Measurements from ENCODE around the gene GDPD3. TPM values are rescaled to one million over a fixed set of nuclear protein-coding genes. Genes with fewer than 3 reads are reported as not detected.

Gene GDPD3
- total RNA-seq, 1 experiment from 2014 or later: 8.4 TPM

GRCh38 chr16:30147843-30148510 lies 34.6 kb upstream of the GDPD3 start:
- H3K9me3 ChIP-seq: peaks cover 7% of the 10 kb centered on the region
- Mint-ChIP-seq H3K9me3 (ENCODE audit: unreplicated experiment) (no peaks in the 10 kb centered on the region), H3K4me3 (ENCODE audit: unreplicated experiment) (no peak overlapping the region), H3K4me1 (ENCODE audit: low read depth, unreplicated experiment) (no peaks in the 10 kb centered on the region), H3K27ac (ENCODE audit: unreplicated experiment) (no peak overlapping the region), H3K36me3 (ENCODE audit: insufficient read depth, unreplicated experiment) (no peaks in the 10 kb centered on the region), H3K27me3 (ENCODE audit: insufficient read depth, unreplicated experiment) (no peaks in the 10 kb centered on the region)
- DNase-seq: no peak
- no peaks in the 10 kb centered on the region for H3K36me3 ChIP-seq (ENCODE audit: control insufficient read depth, insufficient read depth, low read length)
- no peak overlapping the region for H3K4me3 ChIP-seq (ENCODE audit: low read depth, low read length)
- ChIA-PET CTCF (no interaction called here), POLR2A (interaction anchor here (0.5 kb wide), 1 partner anchor 11 kb away, joined by 6 read pairs; no protein-coding TSS in a partner anchor)
- H3K4me1 ChIP-seq: no peaks in the 10 kb centered on the region
- intact Hi-C loops (cut with micrococcal nuclease; ENCODE audit: unreplicated experiment): no loop called here
- TF ChIP-seq, protein P1, sequence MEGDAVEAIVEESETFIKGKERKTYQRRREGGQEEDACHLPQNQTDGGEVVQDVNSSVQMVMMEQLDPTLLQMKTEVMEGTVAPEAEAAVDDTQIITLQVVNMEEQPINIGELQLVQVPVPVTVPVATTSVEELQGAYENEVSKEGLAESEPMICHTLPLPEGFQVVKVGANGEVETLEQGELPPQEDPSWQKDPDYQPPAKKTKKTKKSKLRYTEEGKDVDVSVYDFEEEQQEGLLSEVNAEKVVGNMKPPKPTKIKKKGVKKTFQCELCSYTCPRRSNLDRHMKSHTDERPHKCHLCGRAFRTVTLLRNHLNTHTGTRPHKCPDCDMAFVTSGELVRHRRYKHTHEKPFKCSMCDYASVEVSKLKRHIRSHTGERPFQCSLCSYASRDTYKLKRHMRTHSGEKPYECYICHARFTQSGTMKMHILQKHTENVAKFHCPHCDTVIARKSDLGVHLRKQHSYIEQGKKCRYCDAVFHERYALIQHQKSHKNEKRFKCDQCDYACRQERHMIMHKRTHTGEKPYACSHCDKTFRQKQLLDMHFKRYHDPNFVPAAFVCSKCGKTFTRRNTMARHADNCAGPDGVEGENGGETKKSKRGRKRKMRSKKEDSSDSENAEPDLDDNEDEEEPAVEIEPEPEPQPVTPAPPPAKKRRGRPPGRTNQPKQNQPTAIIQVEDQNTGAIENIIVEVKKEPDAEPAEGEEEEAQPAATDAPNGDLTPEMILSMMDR (IDR thresholded peaks at IDR 0.05; ENCODE audit: insufficient read depth in 1 of 2, low read depth in 1 of 2, low read length in 1 of 2, severe bottlenecking in 1 of 2, unreplicated experiment in 1 of 2): no peak
- H3K27me3 ChIP-seq (replicated peaks; ENCODE audit: control insufficient read depth, insufficient read depth, low read length): no peaks in the 10 kb centered on the region
- BruUV-seq (replicated peaks): no TSS peak

- ChIA-PET POLR2A (no interaction called here), CTCF (no interaction called here)
- Mint-ChIP-seq H3K9me3 (ENCODE audit: unreplicated experiment) (no peaks in the 10 kb centered on the region), H3K27me3 (ENCODE audit: insufficient read depth, unreplicated experiment) (no peaks in the 10 kb centered on the region), H3K27ac (ENCODE audit: unreplicated experiment) (no peak overlapping the region), H3K4me3 (ENCODE audit: unreplicated experiment) (no peak overlapping the region), H3K4me1 (ENCODE audit: low read depth, unreplicated experiment) (no peaks in the 10 kb centered on the region), H3K36me3 (ENCODE audit: insufficient read depth, unreplicated experiment) (no peaks in the 10 kb centered on the region)
- H3K27me3 ChIP-seq (replicated peaks; ENCODE audit: control insufficient read depth, insufficient read depth, low read length): no peaks in the 10 kb centered on the region
- H3K36me3 ChIP-seq (ENCODE audit: control insufficient read depth, insufficient read depth, low read length): no peaks in the 10 kb centered on the region
- no peak for DNase-seq
- H3K9me3 ChIP-seq: peaks cover 7% of the 10 kb centered on the region
- TF ChIP-seq, protein P1 (IDR thresholded peaks at IDR 0.05; ENCODE audit: insufficient read depth in 1 of 2, low read depth in 1 of 2, low read length in 1 of 2, severe bottlenecking in 1 of 2, unreplicated experiment in 1 of 2): no peak
- no peak overlapping the region for H3K4me3 ChIP-seq (ENCODE audit: low read depth, low read length)
- no TSS peak for BruUV-seq (replicated peaks)
- intact Hi-C loops (cut with micrococcal nuclease; ENCODE audit: unreplicated experiment): no loop called here
- H3K4me1 ChIP-seq: no peaks in the 10 kb centered on the region
Measured at GRCh38 chr16:30145657-30146056, 32.3 kb upstream of the GDPD3 start.

DNA sequence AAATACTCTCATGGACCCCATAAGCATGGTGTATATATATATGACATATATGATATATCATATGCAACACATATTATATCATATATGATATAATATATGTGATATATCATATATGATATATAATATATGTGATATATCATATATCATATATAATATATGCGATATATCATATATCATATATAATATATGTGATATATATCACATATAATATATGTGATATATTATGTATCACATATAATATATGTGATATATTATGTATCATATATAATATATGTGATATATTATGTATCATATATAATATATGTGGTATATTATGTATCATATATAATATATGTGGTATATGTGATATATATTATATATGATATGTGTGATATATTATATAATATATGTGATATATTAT lies 31.6 kb upstream of the GDPD3 start:
- ChIA-PET CTCF (no interaction called here), POLR2A (no interaction called here)
- TF ChIP-seq, protein P1 (IDR thresholded peaks at IDR 0.05; ENCODE audit: insufficient read depth in 1 of 2, low read depth in 1 of 2, low read length in 1 of 2, severe bottlenecking in 1 of 2, unreplicated experiment in 1 of 2): no peak
- Histone ChIP-seq H3K4me1 (peaks cover 6% of the 10 kb centered on the region; the same call in 1 of the 2 replicates), H3K36me3 (ENCODE audit: control insufficient read depth, insufficient read depth, low read length) (no peaks in the 10 kb centered on the region), H3K4me3 (ENCODE audit: low read depth, low read length) (no peak overlapping the region), H3K27me3 (replicated peaks; ENCODE audit: control insufficient read depth, insufficient read depth, low read length) (no peaks in the 10 kb centered on the region), H3K9me3 (peaks cover 7% of the 10 kb centered on the region)
- H3K4me3 Mint-ChIP-seq (ENCODE audit: unreplicated experiment): no peak overlapping the region
- DNase-seq: no peak
- H3K27ac Mint-ChIP-seq (ENCODE audit: unreplicated experiment): no peak overlapping the region
- no peaks in the 10 kb centered on the region for H3K9me3 Mint-ChIP-seq (ENCODE audit: unreplicated experiment)
- intact Hi-C loops (cut with micrococcal nuclease; ENCODE audit: unreplicated experiment): no loop called here
- H3K36me3 Mint-ChIP-seq (ENCODE audit: insufficient read depth, unreplicated experiment): no peaks in the 10 kb centered on the region
- peaks cover 4% of the 10 kb centered on the region for H3K4me1 Mint-ChIP-seq (ENCODE audit: low read depth, unreplicated experiment)
- H3K27me3 Mint-ChIP-seq (ENCODE audit: insufficient read depth, unreplicated experiment): no peaks in the 10 kb centered on the region
- no TSS peak for BruUV-seq (replicated peaks)
